HL-60 (cell line): ENCODE data around the gene ARMC9.

Source experiments
- GABPA ChIP-seq: IDR thresholded peaks from 2 replicates; pipeline ENCODE4 v1.6.1; 2012; ENCODE audit warnings: low read depth
- POLR2AphosphoS5 ChIP-seq: IDR thresholded peaks from 2 replicates; pipeline ENCODE4 v1.6.1; 2012; ENCODE audit warnings: low read depth
- SPI1 ChIP-seq: IDR thresholded peaks from 2 replicates; pipeline ENCODE4 v1.6.1; 2012; ENCODE audit warnings: low read depth, mild to moderate bottlenecking, borderline replicate concordance
- TF ChIP-seq, protein P1 (sequence below): IDR thresholded peaks from one replicate; pipeline ENCODE4 v1.5.1; 2011; ENCODE audit warnings: low read length, control low read depth, inconsistent platforms; ENCODE audit not compliant: insufficient read depth
- TF ChIP-seq, protein P2 (sequence below): IDR thresholded peaks from 2 replicates; pipeline ENCODE4 v1.6.1; 2012; ENCODE audit warnings: low read depth; ENCODE audit not compliant: insufficient replicate concordance

DNA sequence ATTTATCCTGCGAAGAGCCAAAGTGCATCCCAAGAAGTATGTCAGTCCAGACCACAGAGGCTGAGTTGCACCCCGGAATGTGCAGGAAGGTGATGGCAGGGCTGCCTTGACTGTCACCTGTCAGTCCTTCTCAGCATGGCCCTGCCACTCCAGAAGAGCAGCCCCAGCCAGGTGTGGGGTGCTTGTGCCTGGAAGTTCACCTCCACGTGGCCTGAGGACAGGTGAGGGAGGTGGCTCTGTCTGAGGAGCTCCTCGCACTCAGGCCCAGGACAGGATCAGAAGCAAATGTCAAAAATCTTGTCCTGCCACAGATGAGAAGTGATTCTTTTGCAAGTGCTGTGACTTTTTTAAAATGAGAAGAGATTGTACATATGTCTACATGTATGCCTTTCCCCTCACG is 165.6 kb downstream of the ARMC9 start:
- TF ChIP-seq POLR2AphosphoS5 (no peak), GABPA (no peak), SPI1 (no peak)
- TF ChIP-seq, protein P1, sequence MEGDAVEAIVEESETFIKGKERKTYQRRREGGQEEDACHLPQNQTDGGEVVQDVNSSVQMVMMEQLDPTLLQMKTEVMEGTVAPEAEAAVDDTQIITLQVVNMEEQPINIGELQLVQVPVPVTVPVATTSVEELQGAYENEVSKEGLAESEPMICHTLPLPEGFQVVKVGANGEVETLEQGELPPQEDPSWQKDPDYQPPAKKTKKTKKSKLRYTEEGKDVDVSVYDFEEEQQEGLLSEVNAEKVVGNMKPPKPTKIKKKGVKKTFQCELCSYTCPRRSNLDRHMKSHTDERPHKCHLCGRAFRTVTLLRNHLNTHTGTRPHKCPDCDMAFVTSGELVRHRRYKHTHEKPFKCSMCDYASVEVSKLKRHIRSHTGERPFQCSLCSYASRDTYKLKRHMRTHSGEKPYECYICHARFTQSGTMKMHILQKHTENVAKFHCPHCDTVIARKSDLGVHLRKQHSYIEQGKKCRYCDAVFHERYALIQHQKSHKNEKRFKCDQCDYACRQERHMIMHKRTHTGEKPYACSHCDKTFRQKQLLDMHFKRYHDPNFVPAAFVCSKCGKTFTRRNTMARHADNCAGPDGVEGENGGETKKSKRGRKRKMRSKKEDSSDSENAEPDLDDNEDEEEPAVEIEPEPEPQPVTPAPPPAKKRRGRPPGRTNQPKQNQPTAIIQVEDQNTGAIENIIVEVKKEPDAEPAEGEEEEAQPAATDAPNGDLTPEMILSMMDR = no peak
- TF ChIP-seq, protein P2, sequence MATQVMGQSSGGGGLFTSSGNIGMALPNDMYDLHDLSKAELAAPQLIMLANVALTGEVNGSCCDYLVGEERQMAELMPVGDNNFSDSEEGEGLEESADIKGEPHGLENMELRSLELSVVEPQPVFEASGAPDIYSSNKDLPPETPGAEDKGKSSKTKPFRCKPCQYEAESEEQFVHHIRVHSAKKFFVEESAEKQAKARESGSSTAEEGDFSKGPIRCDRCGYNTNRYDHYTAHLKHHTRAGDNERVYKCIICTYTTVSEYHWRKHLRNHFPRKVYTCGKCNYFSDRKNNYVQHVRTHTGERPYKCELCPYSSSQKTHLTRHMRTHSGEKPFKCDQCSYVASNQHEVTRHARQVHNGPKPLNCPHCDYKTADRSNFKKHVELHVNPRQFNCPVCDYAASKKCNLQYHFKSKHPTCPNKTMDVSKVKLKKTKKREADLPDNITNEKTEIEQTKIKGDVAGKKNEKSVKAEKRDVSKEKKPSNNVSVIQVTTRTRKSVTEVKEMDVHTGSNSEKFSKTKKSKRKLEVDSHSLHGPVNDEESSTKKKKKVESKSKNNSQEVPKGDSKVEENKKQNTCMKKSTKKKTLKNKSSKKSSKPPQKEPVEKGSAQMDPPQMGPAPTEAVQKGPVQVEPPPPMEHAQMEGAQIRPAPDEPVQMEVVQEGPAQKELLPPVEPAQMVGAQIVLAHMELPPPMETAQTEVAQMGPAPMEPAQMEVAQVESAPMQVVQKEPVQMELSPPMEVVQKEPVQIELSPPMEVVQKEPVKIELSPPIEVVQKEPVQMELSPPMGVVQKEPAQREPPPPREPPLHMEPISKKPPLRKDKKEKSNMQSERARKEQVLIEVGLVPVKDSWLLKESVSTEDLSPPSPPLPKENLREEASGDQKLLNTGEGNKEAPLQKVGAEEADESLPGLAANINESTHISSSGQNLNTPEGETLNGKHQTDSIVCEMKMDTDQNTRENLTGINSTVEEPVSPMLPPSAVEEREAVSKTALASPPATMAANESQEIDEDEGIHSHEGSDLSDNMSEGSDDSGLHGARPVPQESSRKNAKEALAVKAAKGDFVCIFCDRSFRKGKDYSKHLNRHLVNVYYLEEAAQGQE = no peak
